ENCODE results near the gene NBR1.
"Not testable (repeated sequence)": the region's sequence is repeated elsewhere in the genome, so short reads cannot be mapped to it uniquely, and the experiment has no call there.

The NBR1 gene

DNA sequence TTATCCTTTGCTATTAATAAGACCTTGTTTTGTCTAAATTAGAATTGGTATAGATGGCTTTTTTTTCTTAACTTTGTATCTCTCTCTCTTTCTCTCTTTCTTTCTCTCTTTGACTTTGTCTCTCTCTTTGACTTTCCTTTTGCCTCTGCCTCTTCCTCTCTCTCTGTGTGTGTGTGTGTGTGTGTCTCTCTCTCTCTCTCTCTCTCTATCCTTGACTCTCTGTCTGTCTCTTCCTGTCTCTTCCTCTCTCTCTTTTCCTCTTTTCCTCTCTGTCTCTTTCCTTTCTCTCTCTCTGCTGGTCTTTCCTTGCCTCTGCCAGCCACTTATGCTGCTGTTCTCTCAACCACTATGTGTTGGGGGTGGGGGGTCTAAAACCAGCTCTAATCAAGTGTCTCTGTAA is 5.0 kb upstream of the NBR1 start:
- H3K27me3 ChIP-seq (ENCODE audit: insufficient read depth, low read length); H3K9me3 ChIP-seq (ENCODE audit: insufficient read depth, low read depth, low read length); H3K4me3 ChIP-seq (ENCODE audit: low read length); H3K4me1 ChIP-seq (ENCODE audit: insufficient read depth, low read length); H3K9ac ChIP-seq (ENCODE audit: low read depth, low read length); H3K36me3 ChIP-seq (ENCODE audit: insufficient read depth, low read length); H3K27ac ChIP-seq (ENCODE audit: low read depth, low read length): not testable (repeated sequence)

DNA sequence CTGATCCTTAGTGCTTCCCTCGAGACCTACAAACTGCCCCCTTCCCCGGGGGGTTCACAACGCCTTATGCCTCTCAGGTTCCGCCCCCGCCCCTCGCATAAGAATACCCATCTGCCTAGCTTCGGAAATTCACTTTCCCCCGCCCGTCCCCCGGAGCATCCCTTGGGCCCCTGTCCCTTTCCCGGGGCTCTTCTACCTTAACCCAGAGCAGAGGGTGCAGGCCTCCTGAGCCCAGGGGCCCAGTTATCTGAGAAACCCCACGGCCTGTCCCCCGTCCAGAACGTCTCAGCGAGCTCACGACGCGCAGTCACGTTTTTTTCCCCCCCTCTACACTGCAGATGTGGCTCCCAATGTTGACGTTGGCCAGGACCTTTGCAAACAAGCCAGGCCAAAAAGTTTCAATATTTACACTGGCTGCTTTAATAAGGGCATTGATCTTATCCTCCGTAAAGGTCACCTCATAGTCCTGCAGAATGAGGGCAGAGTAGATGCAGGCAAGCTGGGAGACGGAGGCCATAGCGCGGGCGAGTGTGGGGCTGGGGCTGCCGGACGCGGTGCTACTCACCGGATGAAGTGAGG is 1.4 kb upstream of the NBR1 start:
- peaks cover 7% of the 10 kb centered on the region; the same call in 1 of the 2 replicates for H3K4me1 ChIP-seq (ENCODE audit: insufficient read depth, low read length)
- no peaks in the 10 kb centered on the region; the same call in 1 of the 2 replicates for H3K36me3 ChIP-seq (ENCODE audit: insufficient read depth, low read length)
- peak overlapping the region; percentile 71 for H3K4me3 ChIP-seq (ENCODE audit: low read length)
- no peaks in the 10 kb centered on the region for H3K9me3 ChIP-seq (ENCODE audit: insufficient read depth, low read depth, low read length)
- H3K27ac ChIP-seq (ENCODE audit: low read depth, low read length), result peak overlapping the region; percentile 72
- no peaks in the 10 kb centered on the region for H3K27me3 ChIP-seq (ENCODE audit: insufficient read depth, low read length)
- under 1% methylated on average over 29 of the region's 29 CpGs for WGBS
- peak overlapping the region; percentile 66 for H3K9ac ChIP-seq (ENCODE audit: low read depth, low read length)

DNA sequence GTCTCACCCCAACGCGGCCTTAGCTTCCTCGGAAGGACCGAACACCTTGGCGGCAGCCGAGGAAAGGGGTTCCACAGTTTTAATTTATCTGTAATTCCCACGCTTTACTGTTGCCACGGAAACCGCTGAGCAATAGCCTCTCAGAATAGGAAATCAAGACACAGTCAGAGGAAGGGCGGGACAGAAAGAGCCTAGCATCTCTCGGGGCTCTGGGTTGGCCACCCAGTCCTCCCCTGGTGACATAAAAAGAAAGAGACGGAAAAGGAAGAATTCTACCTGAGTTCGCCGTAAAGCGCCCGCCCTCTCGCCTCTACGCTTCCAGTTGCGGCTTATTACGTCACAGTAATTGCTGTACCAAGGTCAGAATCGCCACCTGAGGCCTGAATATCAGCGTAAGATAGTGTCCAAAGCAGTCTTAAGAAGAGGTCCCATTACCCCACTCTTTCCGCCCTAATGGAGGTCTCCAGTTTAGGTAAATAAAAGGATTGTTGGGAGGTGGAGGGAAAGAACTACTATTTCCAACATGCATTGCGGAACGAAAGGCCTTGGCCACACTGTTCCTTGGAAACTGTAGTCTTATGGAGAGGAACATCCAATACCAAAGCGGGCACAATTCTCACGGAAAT is 761 bp upstream of the NBR1 start:
- Histone ChIP-seq H3K9ac (ENCODE audit: low read depth, low read length) (peak overlapping the region; percentile 70), H3K27ac (ENCODE audit: low read depth, low read length) (peak overlapping the region; percentile 79), H3K36me3 (ENCODE audit: insufficient read depth, low read length) (no peaks in the 10 kb centered on the region; the same call in 1 of the 2 replicates), H3K9me3 (ENCODE audit: insufficient read depth, low read depth, low read length) (no peaks in the 10 kb centered on the region), H3K27me3 (ENCODE audit: insufficient read depth, low read length) (no peaks in the 10 kb centered on the region), H3K4me1 (ENCODE audit: insufficient read depth, low read length) (peaks cover 7% of the 10 kb centered on the region; the same call in 1 of the 2 replicates), H3K4me3 (ENCODE audit: low read length) (peak overlapping the region; percentile 71)
- whole genome bisulfite sequencing, result under 1% methylated on average over 26 of the region's 27 CpGs

DNA sequence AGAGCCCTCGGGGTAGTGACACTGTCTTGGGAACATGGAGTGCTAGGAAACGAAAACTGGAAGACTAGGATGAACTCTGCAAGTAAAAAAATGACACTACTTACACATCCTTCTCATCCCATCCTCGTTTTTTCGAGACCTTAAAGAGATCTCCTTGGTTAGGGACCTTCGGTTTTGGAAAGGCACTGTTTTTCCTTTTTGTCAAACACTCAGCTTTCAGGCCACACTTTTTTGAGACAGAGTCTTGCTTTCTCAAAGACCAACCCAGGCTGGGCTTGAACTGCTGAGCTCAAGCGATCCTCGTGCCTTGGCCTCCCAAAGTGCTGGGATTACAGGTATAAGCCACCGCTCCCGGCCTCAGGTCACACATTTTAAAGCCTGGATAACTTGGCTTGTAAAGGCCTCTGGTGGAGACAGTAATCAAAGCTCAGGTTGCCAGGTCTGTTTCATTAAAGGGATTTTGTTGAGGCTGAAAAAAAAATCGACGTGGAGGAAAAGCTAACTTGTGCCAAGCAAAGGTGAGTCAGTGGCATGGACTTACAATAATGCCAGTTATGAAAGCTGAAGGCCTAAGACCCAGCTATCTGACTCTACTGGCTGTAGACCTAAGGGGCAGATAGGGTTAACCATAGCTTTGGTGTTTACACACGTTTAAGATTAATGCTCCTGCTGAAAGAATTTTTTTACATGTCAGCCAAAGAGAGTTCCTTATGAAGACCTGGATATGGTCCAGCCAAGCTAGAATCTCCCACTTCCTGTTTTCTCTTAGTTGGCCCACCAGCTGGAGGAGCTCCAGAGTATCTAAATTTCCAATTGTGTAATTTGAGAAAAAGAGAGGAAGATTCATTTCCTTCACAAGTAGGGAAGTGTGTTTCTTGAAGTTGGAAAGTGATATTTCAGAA is 823 bp downstream of the NBR1 start:
- Histone ChIP-seq H3K36me3 (ENCODE audit: insufficient read depth, low read length) (peaks cover 15% of the 10 kb centered on the region), H3K4me3 (ENCODE audit: low read length) (peak overlapping the region; percentile 71), H3K27ac (ENCODE audit: low read depth, low read length) (peak overlapping the region; percentile 56; the same call in 1 of the 2 replicates), H3K9me3 (ENCODE audit: insufficient read depth, low read depth, low read length) (no peaks in the 10 kb centered on the region), H3K9ac (ENCODE audit: low read depth, low read length) (peak overlapping the region; percentile 65), H3K27me3 (ENCODE audit: insufficient read depth, low read length) (no peaks in the 10 kb centered on the region), H3K4me1 (ENCODE audit: insufficient read depth, low read length) (peaks cover 7% of the 10 kb centered on the region; the same call in 1 of the 2 replicates)
- 48% methylated on average over 12 of the region's 12 CpGs for WGBS

DNA sequence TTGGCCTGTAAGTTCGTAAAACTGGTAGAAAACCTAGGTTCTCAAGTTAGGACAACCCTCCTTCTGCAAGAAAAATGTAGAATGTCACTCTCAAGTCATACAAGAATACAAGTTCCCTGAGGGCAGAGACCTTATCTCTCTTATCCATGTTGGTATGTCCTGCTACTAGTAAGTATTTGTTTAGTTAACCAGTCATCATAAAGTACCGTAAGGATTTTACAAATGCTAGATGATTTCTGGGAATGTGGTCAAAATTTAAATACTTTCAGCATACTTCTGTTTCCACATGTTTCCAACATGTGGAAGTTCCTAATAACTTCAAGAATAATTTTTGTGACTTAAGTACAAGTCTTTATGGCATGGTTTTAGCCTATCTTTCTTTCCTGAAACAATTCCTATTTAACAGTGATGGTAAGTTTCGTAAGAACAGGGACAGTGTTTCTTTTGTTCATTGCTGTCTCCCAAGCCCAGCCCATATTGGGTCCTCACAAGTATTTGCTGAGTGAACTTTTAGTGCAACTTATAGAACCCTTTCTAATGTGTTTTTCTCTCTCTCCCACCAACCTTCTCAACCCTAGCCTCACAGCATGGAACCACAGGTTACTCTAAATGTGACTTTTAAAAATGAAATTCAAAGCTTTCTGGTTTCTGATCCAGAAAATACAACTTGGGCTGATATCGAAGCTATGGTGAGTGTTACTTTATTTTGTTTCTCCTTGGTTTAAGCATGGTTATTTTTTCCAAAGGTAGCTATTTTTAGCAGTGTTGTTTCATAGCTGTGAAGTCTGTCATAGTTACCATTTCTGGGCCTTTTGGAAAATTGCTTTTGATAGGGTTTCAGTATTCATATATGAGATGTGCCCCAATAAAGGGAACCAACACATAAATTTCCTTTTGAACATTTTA is 4.5 kb downstream of the NBR1 start:
- Histone ChIP-seq H3K27ac (ENCODE audit: low read depth, low read length) (no peak overlapping the region), H3K9ac (ENCODE audit: low read depth, low read length) (no peak overlapping the region), H3K9me3 (ENCODE audit: insufficient read depth, low read depth, low read length) (no peaks in the 10 kb centered on the region), H3K36me3 (ENCODE audit: insufficient read depth, low read length) (peaks cover 48% of the 10 kb centered on the region), H3K27me3 (ENCODE audit: insufficient read depth, low read length) (no peaks in the 10 kb centered on the region), H3K4me1 (ENCODE audit: insufficient read depth, low read length) (peaks cover 7% of the 10 kb centered on the region; the same call in 1 of the 2 replicates), H3K4me3 (ENCODE audit: low read length) (no peak overlapping the region)
- 97% methylated on average over 3 of the region's 4 CpGs for WGBS

DNA sequence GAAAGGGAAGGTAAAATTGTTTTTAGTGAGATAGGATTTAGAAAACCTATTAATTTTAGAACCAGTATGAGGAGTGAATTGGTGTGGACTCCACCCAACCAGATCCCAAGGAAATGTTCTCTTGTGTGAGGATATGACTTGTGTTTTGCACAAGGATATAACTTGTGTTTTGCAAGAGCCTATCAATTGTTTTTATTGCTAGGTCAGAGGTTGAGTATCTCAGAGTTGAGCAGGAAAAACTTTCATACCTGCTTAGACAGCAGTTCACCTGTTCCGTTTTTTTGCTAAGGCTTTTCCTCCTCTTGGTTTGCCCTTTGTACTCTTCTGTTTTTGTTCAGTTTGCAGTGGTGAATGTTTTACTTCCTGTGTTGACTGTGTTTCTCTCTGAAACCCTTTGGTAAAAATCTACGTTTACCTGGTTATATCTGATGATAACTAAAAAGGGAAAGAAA is 5.1 kb downstream of the NBR1 start:
- H3K36me3 ChIP-seq (ENCODE audit: insufficient read depth, low read length), result peaks cover 50% of the 10 kb centered on the region
- 94% methylated on average over 2 of the region's 2 CpGs for WGBS
- peaks cover 7% of the 10 kb centered on the region; the same call in 1 of the 2 replicates for H3K4me1 ChIP-seq (ENCODE audit: insufficient read depth, low read length)
- no peak overlapping the region for H3K4me3 ChIP-seq (ENCODE audit: low read length)
- H3K9ac ChIP-seq (ENCODE audit: low read depth, low read length), result no peak overlapping the region
- H3K9me3 ChIP-seq (ENCODE audit: insufficient read depth, low read depth, low read length), result no peaks in the 10 kb centered on the region
- H3K27ac ChIP-seq (ENCODE audit: low read depth, low read length), result no peak overlapping the region
- no peaks in the 10 kb centered on the region for H3K27me3 ChIP-seq (ENCODE audit: insufficient read depth, low read length)

DNA sequence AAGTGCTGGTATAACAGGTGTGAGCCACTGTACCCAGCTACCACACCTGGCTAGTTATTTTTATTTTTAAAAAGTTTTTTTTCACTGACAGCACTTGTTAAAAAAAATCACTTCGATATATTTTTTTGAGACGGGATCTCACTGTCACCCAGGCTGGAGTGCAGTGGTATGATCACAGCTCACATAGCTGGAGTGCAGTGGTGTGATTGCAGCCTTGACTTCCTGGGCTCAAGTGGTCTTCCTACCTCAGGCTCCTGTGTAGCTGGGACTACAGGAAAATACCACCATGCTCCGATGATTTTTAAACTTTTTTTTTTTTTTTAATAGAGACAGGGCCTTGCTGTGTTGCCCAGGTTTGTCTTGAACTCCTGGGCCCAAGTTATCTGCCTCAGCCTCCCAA is 12.9 kb downstream of the NBR1 start:
- Histone ChIP-seq H3K27me3 (ENCODE audit: insufficient read depth, low read length) (no peaks in the 10 kb centered on the region), H3K9me3 (ENCODE audit: insufficient read depth, low read depth, low read length) (no peaks in the 10 kb centered on the region), H3K27ac (ENCODE audit: low read depth, low read length) (no peak overlapping the region), H3K4me1 (ENCODE audit: insufficient read depth, low read length) (no peaks in the 10 kb centered on the region), H3K36me3 (ENCODE audit: insufficient read depth, low read length) (peaks cover 33% of the 10 kb centered on the region), H3K4me3 (ENCODE audit: low read length) (no peak overlapping the region), H3K9ac (ENCODE audit: low read depth, low read length) (no peak overlapping the region)
- 98% methylated on average over 3 of the region's 3 CpGs for WGBS

DNA sequence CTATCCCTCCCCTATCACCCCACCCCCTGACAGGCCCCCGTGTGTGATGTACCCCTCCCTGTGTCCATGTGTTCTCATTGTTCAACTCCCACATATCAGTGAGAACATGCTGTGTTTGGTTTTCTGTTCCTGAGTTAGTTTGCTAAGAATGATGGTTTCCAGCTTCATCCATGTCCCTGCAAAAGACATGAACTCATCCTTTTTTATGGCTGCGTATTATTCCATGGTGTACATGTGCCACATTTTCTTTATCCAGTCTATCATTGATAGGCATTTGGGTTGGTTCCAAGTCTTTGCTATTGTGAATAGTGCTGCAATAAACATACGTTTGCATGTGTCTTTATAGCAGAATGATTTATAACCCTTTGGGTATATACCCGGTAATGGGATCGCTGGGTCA is 15.6 kb downstream of the NBR1 start:
- WGBS, result 91% methylated on average over 5 of the region's 5 CpGs
- H3K4me1 ChIP-seq (ENCODE audit: insufficient read depth, low read length); H3K9me3 ChIP-seq (ENCODE audit: insufficient read depth, low read depth, low read length); H3K9ac ChIP-seq (ENCODE audit: low read depth, low read length); H3K27me3 ChIP-seq (ENCODE audit: insufficient read depth, low read length); H3K4me3 ChIP-seq (ENCODE audit: low read length); H3K27ac ChIP-seq (ENCODE audit: low read depth, low read length): not testable (repeated sequence)
- H3K36me3 ChIP-seq (ENCODE audit: insufficient read depth, low read length), result peaks cover 44% of the 10 kb centered on the region

DNA sequence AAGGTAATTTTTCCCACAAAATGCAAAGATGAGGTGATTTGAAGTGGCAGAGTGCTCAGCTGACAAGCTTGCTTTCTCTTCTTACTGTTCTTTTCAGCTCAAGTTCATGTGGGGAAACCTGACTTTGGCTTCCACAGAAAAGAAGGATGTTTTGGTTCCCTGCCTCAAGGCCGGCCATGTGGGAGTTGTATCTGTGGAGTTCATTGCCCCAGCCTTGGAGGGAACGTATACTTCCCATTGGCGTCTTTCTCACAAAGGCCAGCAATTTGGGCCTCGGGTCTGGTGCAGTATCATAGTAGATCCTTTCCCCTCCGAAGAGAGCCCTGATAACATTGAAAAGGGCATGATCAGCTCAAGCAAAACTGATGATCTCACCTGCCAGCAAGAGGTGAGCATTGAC is 22.2 kb downstream of the NBR1 start:
- H3K27ac ChIP-seq (ENCODE audit: low read depth, low read length), result no peak overlapping the region
- no peak overlapping the region for H3K4me3 ChIP-seq (ENCODE audit: low read length)
- H3K36me3 ChIP-seq (ENCODE audit: insufficient read depth, low read length), result peaks cover 82% of the 10 kb centered on the region
- no peaks in the 10 kb centered on the region for H3K9me3 ChIP-seq (ENCODE audit: insufficient read depth, low read depth, low read length)
- 96% methylated on average over 5 of the region's 5 CpGs for WGBS
- no peak overlapping the region for H3K9ac ChIP-seq (ENCODE audit: low read depth, low read length)
- H3K4me1 ChIP-seq (ENCODE audit: insufficient read depth, low read length), result no peaks in the 10 kb centered on the region
- no peaks in the 10 kb centered on the region for H3K27me3 ChIP-seq (ENCODE audit: insufficient read depth, low read length)

DNA sequence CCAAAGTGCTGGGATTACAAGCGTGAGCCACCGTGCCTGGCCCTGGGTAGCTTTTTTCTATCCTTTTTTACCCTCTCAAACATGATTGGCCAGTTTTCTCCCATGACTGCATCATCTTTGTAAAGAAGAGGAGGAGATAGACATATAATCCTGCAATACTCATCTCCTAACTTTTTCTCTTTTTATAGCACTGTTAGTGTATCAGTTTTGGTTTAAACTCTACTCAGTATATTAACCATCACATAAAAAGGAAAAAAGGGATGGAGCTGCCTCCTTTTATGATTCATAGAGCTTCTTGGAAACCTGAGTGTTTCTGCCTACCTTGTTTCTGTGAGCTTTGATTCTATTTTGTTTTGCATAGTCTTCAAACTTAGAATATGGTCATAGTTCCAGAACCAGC is 28.6 kb downstream of the NBR1 start:
- Histone ChIP-seq H3K4me1 (ENCODE audit: insufficient read depth, low read length) (no peaks in the 10 kb centered on the region), H3K36me3 (ENCODE audit: insufficient read depth, low read length) (peaks cover 76% of the 10 kb centered on the region), H3K27me3 (ENCODE audit: insufficient read depth, low read length) (no peaks in the 10 kb centered on the region), H3K9me3 (ENCODE audit: insufficient read depth, low read depth, low read length) (no peaks in the 10 kb centered on the region), H3K4me3 (ENCODE audit: low read length) (no peak overlapping the region), H3K27ac (ENCODE audit: low read depth, low read length) (no peak overlapping the region), H3K9ac (ENCODE audit: low read depth, low read length) (no peak overlapping the region)
- WGBS, result 93% methylated on average over 2 of the region's 2 CpGs

Measured in HUES64 (cell line).